HepG2 (cell line): ENCODE data around the gene UGT2A3. TPM values are rescaled to one million over a fixed set of nuclear protein-coding genes. Genes with fewer than 3 reads are reported as not detected.

Source experiments
- ELF4 ChIP-seq: sonication (generic); formaldehyde crosslinking; IDR thresholded peaks from 2 replicates; pipeline ENCODE4 v1.5.0; 2020; ENCODE audit warnings: missing genetic modification reagents, mild to moderate bottlenecking, moderate library complexity, borderline replicate concordance
- GATAD2A ChIP-seq: IDR thresholded peaks from 2 replicates; pipeline ENCODE4 v1.6.1; 2016
- HNRNPUL1 ChIP-seq: fragments of 200-400 bp; formaldehyde crosslinking; IDR thresholded peaks from 2 replicates; pipeline ENCODE4 v1.6.1; 2017; ENCODE audit warnings: low read depth, mild to moderate bottlenecking, low read length, moderate library complexity
- NCOA2 ChIP-seq: sonication (generic); formaldehyde crosslinking; IDR thresholded peaks from 2 replicates; pipeline ENCODE4 v1.8.0; 2022; ENCODE audit warnings: inconsistent platforms
- SALL1 ChIP-seq: sonication (generic); formaldehyde crosslinking; IDR thresholded peaks from 2 replicates; pipeline ENCODE4 v1.8.0; 2022; ENCODE audit warnings: mild to moderate bottlenecking, missing genetic modification reagents
- SMARCC2 ChIP-seq: fragments of 450-650 bp; IDR thresholded peaks from 2 replicates; pipeline ENCODE4 v1.6.1; 2017; ENCODE audit warnings: antibody characterized with exemption, mild to moderate bottlenecking
- SRY ChIP-seq: sonication (generic); formaldehyde crosslinking; IDR thresholded peaks from 2 replicates; pipeline ENCODE4 v1.8.0; 2022; ENCODE audit warnings: mild to moderate bottlenecking, missing genetic modification reagents
- ZFX ChIP-seq: sonication (generic); formaldehyde crosslinking; IDR thresholded peaks from 2 replicates; pipeline ENCODE4 v1.4.0; 2020; ENCODE audit warnings: mild to moderate bottlenecking, low read depth, missing genetic modification reagents, moderate library complexity
- ZNF75D ChIP-seq: sonication (generic); formaldehyde crosslinking; IDR thresholded peaks from 2 replicates; pipeline ENCODE4 v1.8.1; 2023; ENCODE audit warnings: missing genetic modification reagents, mild to moderate bottlenecking, borderline replicate concordance
- polyA plus RNA-seq, 8 experiments: library from polyadenylated mRNA; depleted of rRNA in 3 of 8; stranded (reverse) in 7 of 8; unstranded in 1 of 8; fragments of >200 nt; fragmentation: Illumina TruSeq in 4 of 8; extraction: Trizol in 4 of 8; gene quantifications; 2 replicates each; pipeline versions ENCODE4 v1.2.1 to v1.2.3, GENCODE V29; 2011 to 2016; ENCODE audit warnings: low read depth in 4 of 8, missing spikeins in 1 of 8, mixed read lengths in 1 of 8; ENCODE audit not compliant: insufficient read depth in 1 of 8
- total RNA-seq, 5 experiments: library from RNA; depleted of rRNA; stranded (reverse); fragments of >200 nt; fragmentation: Illumina TruSeq; extraction: Trizol; gene quantifications; 2 replicates each; pipeline ENCODE4 v1.2.3, GENCODE V29; 2016; ENCODE audit warnings: low read depth in 1 of 5
- TF ChIP-seq, protein P1 (sequence below): sonication (generic); formaldehyde crosslinking; IDR thresholded peaks from 2 replicates; pipeline ENCODE4 v1.9.0; 2022; ENCODE audit warnings: low read depth, missing genetic modification reagents
- TF ChIP-seq, protein P2 (sequence below): sonication (generic); formaldehyde crosslinking; IDR thresholded peaks from 2 replicates; pipeline ENCODE4 v1.5.0; 2020; ENCODE audit warnings: mild to moderate bottlenecking, missing genetic modification reagents
- TF ChIP-seq, protein P3 (sequence below): fragments of 450-650 bp; IDR thresholded peaks from 2 replicates; pipeline ENCODE4 v1.6.1; 2016

UGT2A3 gene
- total and polyA plus RNA-seq, 2 of the 13 experiments (the other 11 are each of a cell fraction or from before 2014, with no cell fraction given), result 61.3 to 97.2 TPM

DNA sequence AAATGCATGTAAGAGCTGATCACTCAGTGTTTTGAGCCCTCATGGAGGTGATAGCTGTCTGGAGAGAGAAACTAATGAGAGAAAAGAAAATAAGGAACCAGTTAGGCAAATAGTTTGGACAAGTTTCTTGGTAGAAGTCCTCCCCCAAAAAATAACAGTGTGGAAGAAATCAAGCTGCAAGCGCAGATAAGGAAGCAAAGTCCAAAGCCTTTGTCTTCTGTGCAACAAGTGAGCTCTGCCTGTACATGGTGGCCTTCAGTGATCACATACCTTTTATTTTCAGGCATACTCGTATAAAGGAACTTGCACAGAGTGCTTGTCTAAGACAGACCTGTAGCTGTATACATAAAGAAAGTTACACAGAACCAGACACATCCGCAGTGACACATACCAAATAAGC is 2.5 kb upstream of the UGT2A3 start (continued):
- TF ChIP-seq, protein P1, sequence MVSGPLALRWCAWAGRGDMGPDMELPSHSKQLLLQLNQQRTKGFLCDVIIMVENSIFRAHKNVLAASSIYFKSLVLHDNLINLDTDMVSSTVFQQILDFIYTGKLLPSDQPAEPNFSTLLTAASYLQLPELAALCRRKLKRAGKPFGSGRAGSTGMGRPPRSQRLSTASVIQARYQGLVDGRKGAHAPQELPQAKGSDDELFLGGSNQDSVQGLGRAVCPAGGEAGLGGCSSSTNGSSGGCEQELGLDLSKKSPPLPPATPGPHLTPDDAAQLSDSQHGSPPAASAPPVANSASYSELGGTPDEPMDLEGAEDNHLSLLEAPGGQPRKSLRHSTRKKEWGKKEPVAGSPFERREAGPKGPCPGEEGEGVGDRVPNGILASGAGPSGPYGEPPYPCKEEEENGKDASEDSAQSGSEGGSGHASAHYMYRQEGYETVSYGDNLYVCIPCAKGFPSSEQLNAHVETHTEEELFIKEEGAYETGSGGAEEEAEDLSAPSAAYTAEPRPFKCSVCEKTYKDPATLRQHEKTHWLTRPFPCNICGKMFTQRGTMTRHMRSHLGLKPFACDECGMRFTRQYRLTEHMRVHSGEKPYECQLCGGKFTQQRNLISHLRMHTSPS, result no peak
- TF ChIP-seq GATAD2A (CRISPR knock-in tag) (peak; percentile 58; the same call in 1 of the 2 replicates), SMARCC2 (no peak), ZNF75D (no peak), HNRNPUL1 (no peak), NCOA2 (peak; percentile 12; the same call in 1 of the 2 replicates), SALL1 (CRISPR knock-in tag) (peak; percentile 22; the same call in 1 of the 2 replicates), ELF4 (CRISPR knock-in tag) (peak; percentile 43; the same call in 1 of the 2 replicates), ZFX (CRISPR knock-in tag) (no peak), SRY (CRISPR knock-in tag) (no peak)
- TF ChIP-seq, protein P2, sequence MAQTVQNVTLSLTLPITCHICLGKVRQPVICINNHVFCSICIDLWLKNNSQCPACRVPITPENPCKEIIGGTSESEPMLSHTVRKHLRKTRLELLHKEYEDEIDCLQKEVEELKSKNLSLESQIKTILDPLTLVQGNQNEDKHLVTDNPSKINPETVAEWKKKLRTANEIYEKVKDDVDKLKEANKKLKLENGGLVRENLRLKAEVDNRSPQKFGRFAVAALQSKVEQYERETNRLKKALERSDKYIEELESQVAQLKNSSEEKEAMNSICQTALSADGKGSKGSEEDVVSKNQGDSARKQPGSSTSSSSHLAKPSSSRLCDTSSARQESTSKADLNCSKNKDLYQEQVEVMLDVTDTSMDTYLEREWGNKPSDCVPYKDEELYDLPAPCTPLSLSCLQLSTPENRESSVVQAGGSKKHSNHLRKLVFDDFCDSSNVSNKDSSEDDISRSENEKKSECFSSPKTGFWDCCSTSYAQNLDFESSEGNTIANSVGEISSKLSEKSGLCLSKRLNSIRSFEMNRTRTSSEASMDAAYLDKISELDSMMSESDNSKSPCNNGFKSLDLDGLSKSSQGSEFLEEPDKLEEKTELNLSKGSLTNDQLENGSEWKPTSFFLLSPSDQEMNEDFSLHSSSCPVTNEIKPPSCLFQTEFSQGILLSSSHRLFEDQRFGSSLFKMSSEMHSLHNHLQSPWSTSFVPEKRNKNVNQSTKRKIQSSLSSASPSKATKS (CRISPR knock-in tag), result no peak
- TF ChIP-seq, protein P3, sequence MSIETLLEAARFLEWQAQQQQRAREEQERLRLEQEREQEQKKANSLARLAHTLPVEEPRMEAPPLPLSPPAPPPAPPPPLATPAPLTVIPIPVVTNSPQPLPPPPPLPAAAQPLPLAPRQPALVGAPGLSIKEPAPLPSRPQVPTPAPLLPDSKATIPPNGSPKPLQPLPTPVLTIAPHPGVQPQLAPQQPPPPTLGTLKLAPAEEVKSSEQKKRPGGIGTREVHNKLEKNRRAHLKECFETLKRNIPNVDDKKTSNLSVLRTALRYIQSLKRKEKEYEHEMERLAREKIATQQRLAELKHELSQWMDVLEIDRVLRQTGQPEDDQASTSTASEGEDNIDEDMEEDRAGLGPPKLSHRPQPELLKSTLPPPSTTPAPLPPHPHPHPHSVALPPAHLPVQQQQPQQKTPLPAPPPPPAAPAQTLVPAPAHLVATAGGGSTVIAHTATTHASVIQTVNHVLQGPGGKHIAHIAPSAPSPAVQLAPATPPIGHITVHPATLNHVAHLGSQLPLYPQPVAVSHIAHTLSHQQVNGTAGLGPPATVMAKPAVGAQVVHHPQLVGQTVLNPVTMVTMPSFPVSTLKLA, result no peak
